Left lung (tissue), 10 donors: ENCODE data around the gene HOXA7. TPM values are rescaled to one million over a fixed set of nuclear protein-coding genes. Genes with fewer than 3 reads are reported as not detected.

ENCODE experiments used
- ATAC-seq: fragments of 200-7000 bp; cut with Tn5 transposase; one replicate; pipeline ENCODE4 v1.9.1; 2020; ENCODE audit warnings: moderate library complexity
- DNase-seq, 4 donors: peaks; one replicate each; pipeline ENCODE4 v3.0.0-alpha.2; 2013 to 2020
- H3K27ac ChIP-seq, 2 donors: fragments of 200-600 bp; sonication (generic) in 1 of 2; one replicate each; pipeline versions ENCODE4 v1.5.0 to v1.8.0; 2020 to 2021
- H3K27me3 ChIP-seq, 2 donors: fragments of 200-600 bp; sonication (generic) in 1 of 2; one replicate each; pipeline versions ENCODE4 v1.5.0 to v1.8.0; 2020 to 2021
- H3K36me3 ChIP-seq, 2 donors: fragments of 200-600 bp; sonication (generic) in 1 of 2; one replicate each; pipeline versions ENCODE4 v1.5.0 to v1.8.0; 2020 to 2021
- H3K4me1 ChIP-seq, 2 donors: fragments of 200-600 bp; one replicate each; pipeline ENCODE4 v1.8.0; 2021
- H3K4me3 ChIP-seq, 2 donors: fragments of 200-600 bp; sonication (generic) in 1 of 2; one replicate each; pipeline versions ENCODE4 v1.5.0 to v1.8.0; 2020 to 2021; ENCODE audit warnings: mild to moderate bottlenecking in 1 of 2
- H3K9me3 ChIP-seq, 2 donors: fragments of 200-600 bp; sonication (generic) in 1 of 2; one replicate each; pipeline versions ENCODE4 v1.5.0 to v1.8.0; 2020 to 2021
- intact Hi-C, 2 donors: fragments of 100-400 bp; cut with DNase I; formaldehyde crosslinking; loops; one replicate each; pipeline versions ENCODE4 v1.11.2 to v1.14.2; 2022
- polyA plus RNA-seq, 6 donors: library from polyadenylated mRNA; unstranded; fragments of 120-200 nt; gene quantifications; one replicate each; pipeline ENCODE4 v1.2.1, GENCODE V29; 2013; ENCODE audit not compliant: insufficient read length in 6 of 6
- total RNA-seq, 2 donors: library from RNA; stranded (reverse); fragmentation: NEBNext Ultra II Directional; extraction: Animal tissue kit (Norgen Biotek cat#: 25700); gene quantifications; one replicate each; pipeline ENCODE4 v1.2.1, GENCODE V29; 2021
- TF ChIP-seq, protein P1 (sequence below), 2 donors: fragments of 200-600 bp; sonication (generic) in 1 of 2; IDR thresholded peaks; one replicate each; pipeline versions ENCODE4 v1.5.0 to v1.8.0; 2021; ENCODE audit warnings: antibody characterized with exemption in 2 of 2
- donor health status: DM: no; HTN: yes; CAD: no.
- donor health status: DM: no; HTN: no; CAD: no.

Gene HOXA7
- total and polyA plus RNA-seq, 8 donors = 1.3 to 6.4 (median 4.9) TPM

DNA sequence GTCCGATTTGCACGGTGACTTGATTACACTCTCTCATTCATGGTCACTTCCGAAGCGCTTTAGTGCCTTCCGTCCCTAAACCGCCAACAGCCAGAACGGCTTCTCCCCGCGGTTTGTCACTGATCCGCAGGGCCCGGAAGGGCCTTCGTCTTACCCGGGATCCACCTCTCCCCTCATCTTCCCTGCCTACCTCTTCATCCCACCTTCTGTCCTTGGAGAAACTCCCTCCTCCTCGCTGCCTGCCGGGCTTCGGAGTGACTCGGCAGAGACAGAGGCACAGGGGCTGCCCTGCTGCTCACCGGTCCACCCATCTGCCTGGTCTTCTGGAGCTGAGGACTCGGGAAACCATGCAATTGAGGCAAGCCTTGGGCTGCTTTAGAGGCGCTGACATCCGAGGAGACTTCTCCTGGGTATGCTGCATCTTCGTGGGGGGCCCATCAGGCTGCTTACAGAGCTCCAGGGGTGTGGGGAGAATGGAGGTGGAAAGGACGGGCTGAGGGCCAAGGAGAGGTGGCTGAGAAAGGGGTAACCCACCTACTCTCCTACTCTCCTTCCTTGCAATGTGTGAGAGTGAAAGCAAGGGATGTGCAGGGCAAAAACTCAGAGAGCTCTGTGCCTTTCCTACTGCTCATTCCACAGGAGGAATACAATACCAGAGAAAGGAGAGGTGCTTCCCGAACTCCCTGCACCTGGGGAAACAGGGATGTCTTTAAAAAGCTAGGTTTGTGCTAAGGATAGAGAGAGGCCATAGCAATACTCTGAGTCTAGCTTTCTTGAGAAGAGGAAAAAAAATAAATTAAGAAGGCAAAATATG lies 29.6 kb upstream of the HOXA7 start:
- Histone ChIP-seq H3K27me3 (peaks cover 99 to 100% of the 10 kb centered on the region in 2 donors), H3K27ac (no peak overlapping the region), H3K36me3 (no peaks in the 10 kb centered on the region), H3K4me3 (no peak overlapping the region), H3K9me3 (no peaks in the 10 kb centered on the region), H3K4me1 (peaks cover 4 to 50% of the 10 kb centered on the region in 2 donors)
- TF ChIP-seq, protein P1, sequence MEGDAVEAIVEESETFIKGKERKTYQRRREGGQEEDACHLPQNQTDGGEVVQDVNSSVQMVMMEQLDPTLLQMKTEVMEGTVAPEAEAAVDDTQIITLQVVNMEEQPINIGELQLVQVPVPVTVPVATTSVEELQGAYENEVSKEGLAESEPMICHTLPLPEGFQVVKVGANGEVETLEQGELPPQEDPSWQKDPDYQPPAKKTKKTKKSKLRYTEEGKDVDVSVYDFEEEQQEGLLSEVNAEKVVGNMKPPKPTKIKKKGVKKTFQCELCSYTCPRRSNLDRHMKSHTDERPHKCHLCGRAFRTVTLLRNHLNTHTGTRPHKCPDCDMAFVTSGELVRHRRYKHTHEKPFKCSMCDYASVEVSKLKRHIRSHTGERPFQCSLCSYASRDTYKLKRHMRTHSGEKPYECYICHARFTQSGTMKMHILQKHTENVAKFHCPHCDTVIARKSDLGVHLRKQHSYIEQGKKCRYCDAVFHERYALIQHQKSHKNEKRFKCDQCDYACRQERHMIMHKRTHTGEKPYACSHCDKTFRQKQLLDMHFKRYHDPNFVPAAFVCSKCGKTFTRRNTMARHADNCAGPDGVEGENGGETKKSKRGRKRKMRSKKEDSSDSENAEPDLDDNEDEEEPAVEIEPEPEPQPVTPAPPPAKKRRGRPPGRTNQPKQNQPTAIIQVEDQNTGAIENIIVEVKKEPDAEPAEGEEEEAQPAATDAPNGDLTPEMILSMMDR (IDR thresholded peaks at IDR 0.05) = no peak
- ATAC-seq = no peak
- DNase-seq = peak in 2 of 4 donors; percentile 16 to 49
- intact Hi-C loops = no loop called here

DNA sequence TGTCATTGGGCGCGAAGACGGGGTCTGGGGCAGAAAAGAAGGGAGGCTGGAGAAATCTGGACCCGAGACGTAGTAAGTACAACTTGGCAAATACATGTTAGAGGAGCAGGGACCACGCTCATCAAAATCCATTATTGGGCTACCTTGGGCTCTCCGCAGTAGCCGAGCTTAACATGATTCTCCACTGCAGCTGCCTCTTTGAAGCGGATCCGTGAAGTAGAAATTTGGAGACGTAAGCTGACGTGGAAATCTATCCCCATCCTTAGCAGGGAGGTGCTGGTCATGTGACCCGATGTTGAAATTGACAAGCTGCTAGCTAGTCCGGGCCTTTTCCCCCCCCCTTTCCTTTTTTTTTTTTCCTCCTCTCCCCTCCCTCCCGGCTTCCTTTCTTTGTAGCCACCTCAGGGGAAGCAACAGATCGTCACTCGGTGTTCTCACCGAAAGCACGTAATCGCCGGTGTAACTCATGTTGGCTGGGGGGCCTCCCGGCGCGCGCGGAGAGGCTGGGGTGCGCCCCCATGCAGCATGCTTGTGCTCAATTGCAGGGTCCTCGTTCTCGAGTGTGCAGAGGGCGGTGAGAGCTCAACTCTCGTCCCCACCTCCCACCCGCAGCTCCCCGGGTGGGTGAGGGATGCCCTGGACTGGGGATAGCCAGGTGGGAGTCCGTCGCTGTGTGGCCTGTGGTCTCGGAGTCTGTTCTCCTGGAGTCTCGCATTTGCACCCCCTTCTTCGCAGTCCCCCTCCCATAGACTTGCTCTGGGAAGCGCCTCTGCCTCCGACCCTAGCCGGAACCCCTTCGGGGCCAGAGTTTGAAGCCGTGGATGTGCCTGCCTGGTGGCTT lies 28.8 kb upstream of the HOXA7 start, which contains the start of gene HOXA11:
Gene HOXA11 (minus strand): TSS at position 220 of the 841 bp plus-strand sequence. CDS start 88 bp downstream, at position 132.
- H3K36me3 ChIP-seq = no peaks in the 10 kb centered on the region
- no peak for ATAC-seq
- no peak within 1 kb of the TSS for H3K27ac ChIP-seq
- H3K27me3 ChIP-seq = peaks cover 99 to 100% of the 10 kb centered on the region in 2 donors
- TF ChIP-seq, protein P1 (IDR thresholded peaks at IDR 0.05) = no peak
- H3K4me3 ChIP-seq = peak within 1 kb of the TSS; percentile 1 to 31
- intact Hi-C loops = no loop called here
- peaks cover 4 to 50% of the 10 kb centered on the region in 2 donors for H3K4me1 ChIP-seq
- peak in 2 of 4 donors; percentile 28 to 51 for DNase-seq
- no peaks in the 10 kb centered on the region for H3K9me3 ChIP-seq

DNA sequence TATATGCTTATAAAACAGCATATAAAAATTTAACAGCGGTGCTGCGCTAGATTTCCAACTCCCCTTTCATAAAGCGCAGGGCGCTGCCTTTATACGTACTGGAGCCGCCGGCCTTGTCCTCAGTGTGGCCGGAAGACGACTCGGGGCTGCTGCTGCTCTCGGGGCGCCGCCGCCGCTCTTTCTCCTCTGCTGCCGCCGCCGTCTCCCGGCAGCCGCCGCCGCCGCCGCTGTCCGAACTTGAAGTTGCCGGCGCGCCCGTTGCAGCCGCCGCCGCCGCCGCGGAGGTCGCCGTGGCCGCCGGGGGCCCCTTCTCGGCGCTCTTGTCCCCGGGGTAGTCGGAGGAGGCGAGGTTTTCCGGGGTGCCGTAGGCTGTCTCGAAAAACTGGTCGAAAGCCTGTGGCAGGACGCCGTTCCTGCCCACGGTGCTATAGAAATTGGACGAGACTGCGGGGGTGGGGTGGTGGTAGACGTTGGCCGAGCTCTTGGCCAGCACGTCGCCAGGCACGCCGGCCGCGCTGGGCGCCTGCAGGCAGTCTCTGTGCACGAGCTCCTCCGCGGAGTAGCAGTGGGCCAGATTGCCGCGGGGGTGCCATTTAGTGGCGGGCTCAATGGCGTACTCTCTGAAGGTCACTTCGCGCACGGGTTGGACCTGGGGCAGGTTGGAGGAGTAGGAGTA lies 28.0 kb upstream of the HOXA7 start:
- ATAC-seq = no peak
- peak overlapping the region; percentile 1 to 31 for H3K4me3 ChIP-seq
- H3K27me3 ChIP-seq = peaks cover 99 to 100% of the 10 kb centered on the region in 2 donors
- no peaks in the 10 kb centered on the region for H3K9me3 ChIP-seq
- peak in 2 of 4 donors; percentile 31 to 85 for DNase-seq
- intact Hi-C loops = no loop called here
- TF ChIP-seq, protein P1 (IDR thresholded peaks at IDR 0.05) = no peak
- H3K4me1 ChIP-seq = peaks cover 12 to 57% of the 10 kb centered on the region in 2 donors
- no peaks in the 10 kb centered on the region for H3K36me3 ChIP-seq
- no peak overlapping the region for H3K27ac ChIP-seq

DNA sequence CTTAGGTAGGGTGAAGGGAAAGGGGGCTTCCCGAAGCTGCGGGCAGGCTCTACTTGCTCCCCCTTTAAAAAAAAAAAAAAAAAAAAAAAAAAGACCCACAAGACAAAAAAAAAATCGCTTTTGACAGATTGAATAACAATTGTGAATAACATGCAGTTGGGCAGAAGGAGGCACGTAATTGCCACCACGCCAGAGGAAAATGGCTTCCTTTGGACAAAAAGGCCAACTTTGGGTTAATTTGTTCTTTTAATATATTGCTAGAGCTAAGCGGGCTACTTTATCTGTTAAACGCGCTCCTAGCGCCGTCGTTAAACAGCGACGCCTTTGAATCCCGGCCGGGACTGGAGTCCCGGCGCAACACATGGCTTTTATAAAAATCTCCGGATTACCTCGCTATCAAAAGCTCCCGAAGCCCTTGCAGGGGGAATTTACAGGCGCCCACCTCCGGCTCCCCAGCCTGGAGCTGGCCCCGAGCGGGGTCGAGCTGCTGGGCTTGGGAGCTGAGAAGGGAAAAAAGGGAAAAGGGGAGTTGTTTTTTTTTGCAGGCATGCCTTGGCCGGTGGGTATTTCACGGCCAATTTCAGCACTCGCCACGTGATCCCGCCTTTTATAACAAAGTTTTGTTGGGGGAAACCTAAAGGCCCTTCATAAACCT lies 27.3 kb upstream of the HOXA7 start:
- Histone ChIP-seq H3K4me3 (peak overlapping the region in 1 of 2 donors; percentile 31), H3K36me3 (no peaks in the 10 kb centered on the region), H3K27ac (no peak overlapping the region), H3K9me3 (no peaks in the 10 kb centered on the region), H3K27me3 (peaks cover 99 to 100% of the 10 kb centered on the region in 2 donors), H3K4me1 (peaks cover 12 to 55% of the 10 kb centered on the region in 2 donors)
- ATAC-seq (no peak), DNase-seq (peak in 2 of 4 donors; percentile 24 to 34)
- TF ChIP-seq, protein P1 (IDR thresholded peaks at IDR 0.05) = no peak
- intact Hi-C loops = no loop called here
